GM04503 (cell line): ENCODE measurements around the gene ZNF654.
A peak's percentile ranks its signal among the peaks of the same experiment; 100 is the strongest.
"Not testable (repeated sequence)": the region's sequence is repeated elsewhere in the genome, so short reads cannot be mapped to it uniquely, and the experiment has no call there.

Source experiments
- DNase-seq: peaks from one replicate; pipeline ENCODE4 v3.0.0-alpha.2; 2012; ENCODE audit warnings: low read depth

Gene ZNF654

GRCh38 chr3:88061746-88062145, 2.7 kb downstream of the ZNF654 start:
- DNase-seq = no peak

GRCh38 chr3:88075072-88075471, 16.0 kb downstream of the ZNF654 start:
- no peak for DNase-seq

- DNase-seq = no peak
These were observed 16.4 kb downstream of the ZNF654 start for GRCh38 chr3:88075497-88075896.

GRCh38 chr3:88076712-88077111, 17.7 kb downstream of the ZNF654 start:
- DNase-seq = no peak

- DNase-seq = no peak
These were observed 19.9 kb downstream of the ZNF654 start for GRCh38 chr3:88078932-88079331.

- DNase-seq = no peak
These were observed 23.8 kb downstream of the ZNF654 start for GRCh38 chr3:88082854-88083253.

GRCh38 chr3:88084097-88084501, 25.0 kb downstream of the ZNF654 start:
- DNase-seq = no peak

GRCh38 chr3:88090681-88091080, 31.6 kb downstream of the ZNF654 start:
- DNase-seq = no peak

- no peak for DNase-seq
These were observed 33.2 kb downstream of the ZNF654 start for GRCh38 chr3:88092270-88092669.

GRCh38 chr3:88093266-88093665, 34.2 kb downstream of the ZNF654 start:
- DNase-seq = no peak

- DNase-seq = no peak
These were observed 42.1 kb downstream of the ZNF654 start for GRCh38 chr3:88101142-88101541.

GRCh38 chr3:88105325-88105724, 46.3 kb downstream of the ZNF654 start:
- DNase-seq = peak; percentile 7

GRCh38 chr3:88112289-88112688, 53.2 kb downstream of the ZNF654 start:
- no peak for DNase-seq

- DNase-seq = no peak
These were observed 54.5 kb downstream of the ZNF654 start for GRCh38 chr3:88113311-88114162.

- no peak for DNase-seq
These were observed 56.0 kb downstream of the ZNF654 start for GRCh38 chr3:88114878-88115549.

GRCh38 chr3:88117683-88118082, 58.6 kb downstream of the ZNF654 start:
- DNase-seq = no peak

- not testable (repeated sequence) for DNase-seq
These were observed 59.5 kb downstream of the ZNF654 start for GRCh38 chr3:88118603-88119002.

GRCh38 chr3:88123526-88123925, 64.5 kb downstream of the ZNF654 start:
- DNase-seq = no peak

GRCh38 chr3:88131695-88132094, 72.6 kb downstream of the ZNF654 start:
- DNase-seq = no peak

GRCh38 chr3:88132894-88133293, 73.8 kb downstream of the ZNF654 start:
- no peak for DNase-seq

- no peak for DNase-seq
These were observed 74.7 kb downstream of the ZNF654 start for GRCh38 chr3:88133711-88134263.

GRCh38 chr3:88137836-88138235, 78.8 kb downstream of the ZNF654 start:
- no peak for DNase-seq

- peak; percentile 64 for DNase-seq
These were observed 82.5 kb downstream of the ZNF654 start for GRCh38 chr3:88141458-88142083.
